HG03558 (cell line): Measurements from ENCODE around the gene ARHGAP1.

Source experiments
- ATAC-seq: cut with Tn5 transposase; IDR thresholded peaks from one replicate; pipeline ENCODE4 v1.9.1; 2021; ENCODE audit warnings: moderate number of reproducible peaks; ENCODE audit not compliant: unreplicated experiment; ENCODE audit errors: extremely low read depth

The ARHGAP1 gene

GRCh38 chr11:46649180-46649738 lies 51.2 kb downstream of the ARHGAP1 start:
- no peak for ATAC-seq

- no peak for ATAC-seq
Measured at GRCh38 chr11:46643986-46644385, 56.4 kb downstream of the ARHGAP1 start.

GRCh38 chr11:46643531-46643930 lies 56.9 kb downstream of the ARHGAP1 start:
- ATAC-seq = no peak

- ATAC-seq = no peak
Measured at GRCh38 chr11:46642627-46643335, 57.6 kb downstream of the ARHGAP1 start.

GRCh38 chr11:46641639-46642038 lies 58.8 kb downstream of the ARHGAP1 start:
- ATAC-seq = no peak

GRCh38 chr11:46640036-46640788 lies 60.2 kb downstream of the ARHGAP1 start:
- ATAC-seq = no peak

- no peak for ATAC-seq
Measured at GRCh38 chr11:46639197-46639839, 61.1 kb downstream of the ARHGAP1 start.

- no peak for ATAC-seq
Measured at GRCh38 chr11:46637546-46637945, 62.9 kb downstream of the ARHGAP1 start.

GRCh38 chr11:46635557-46636139 lies 64.8 kb downstream of the ARHGAP1 start:
- no peak for ATAC-seq

- ATAC-seq = no peak
Measured at GRCh38 chr11:46633291-46634217, 66.9 kb downstream of the ARHGAP1 start.

- ATAC-seq = no peak
Measured at GRCh38 chr11:46632502-46632901, 67.9 kb downstream of the ARHGAP1 start.

GRCh38 chr11:46631676-46632075 lies 68.7 kb downstream of the ARHGAP1 start:
- no peak for ATAC-seq

GRCh38 chr11:46630237-46630636 lies 70.2 kb downstream of the ARHGAP1 start:
- ATAC-seq = no peak

- ATAC-seq = no peak
Measured at GRCh38 chr11:46628961-46629360, 71.5 kb downstream of the ARHGAP1 start.
